MCF 10A (cell line): ENCODE results near the gene KCTD14. TPM values are rescaled to one million over a fixed set of nuclear protein-coding genes. Genes with fewer than 3 reads are reported as not detected.

Experiments used
- BruUV-seq: library from RNA; stranded (reverse); fragments of 400-500 nt; replicated peaks from 2 replicates; lab custom pipeline; 2021; lab: Mats Ljungman, UMichigan
- CTCF ChIA-PET: fragments of 300-600 bp; sonication (Branson Sonifier 250); formaldehyde crosslinking; extraction: SDS; loops from one replicate; lab custom pipeline; 2021; ENCODE audit warnings: antibody characterized with exemption, inconsistent platforms; lab: Yijun Ruan, JAX
- POLR2A ChIA-PET: fragments of 300-600, 350-650 bp; sonication (Branson Sonifier 250); formaldehyde crosslinking; extraction: SDS; loops from one replicate; lab custom pipeline; 2020; ENCODE audit warnings: antibody characterized with exemption, inconsistent platforms; lab: Yijun Ruan, JAX
- DNase-seq: peaks from one replicate; pipeline ENCODE4 v3.0.0-alpha.2; 2018; ENCODE audit not compliant: unreplicated experiment
- H3K27ac Mint-ChIP-seq: one replicate; pipeline ENCODE4 v1.8.0; 2022; ENCODE audit warnings: mild to moderate bottlenecking, low read depth, mixed read lengths; ENCODE audit not compliant: unreplicated experiment
- H3K27me3 Mint-ChIP-seq: one replicate; pipeline ENCODE4 v1.8.0; 2022; ENCODE audit warnings: mixed read lengths; ENCODE audit not compliant: insufficient read depth, unreplicated experiment
- H3K36me3 Mint-ChIP-seq: one replicate; pipeline ENCODE4 v1.8.0; 2022; ENCODE audit warnings: mild to moderate bottlenecking, moderate library complexity, mixed read lengths; ENCODE audit not compliant: insufficient read depth, unreplicated experiment
- H3K4me1 Mint-ChIP-seq: one replicate; pipeline ENCODE4 v1.8.0; 2022; ENCODE audit warnings: mixed read lengths; ENCODE audit not compliant: insufficient read depth, unreplicated experiment
- H3K4me3 Mint-ChIP-seq: one replicate; pipeline ENCODE4 v1.8.0; 2022; ENCODE audit warnings: mild to moderate bottlenecking, moderate library complexity, mixed read lengths; ENCODE audit not compliant: unreplicated experiment
- H3K9me3 Mint-ChIP-seq: one replicate; pipeline ENCODE4 v1.8.0; 2022; ENCODE audit warnings: mixed read lengths; ENCODE audit not compliant: unreplicated experiment
- CTCF ChIP-seq: fragments of 200-600 bp; IDR thresholded peaks from one replicate; pipeline ENCODE4 v1.8.0; 2022; ENCODE audit warnings: antibody characterized with exemption, mild to moderate bottlenecking; ENCODE audit not compliant: unreplicated experiment
- intact Hi-C: fragments of 100-400 bp; cut with micrococcal nuclease; formaldehyde crosslinking; loops from 2 replicates; pipeline ENCODE4 v1.14.1; 2022
- total RNA-seq: library from RNA; stranded (reverse); gene quantifications from 2 replicates; pipeline ENCODE4 v1.2.3, GENCODE V29; 2022

KCTD14 gene
- total RNA-seq, 1 experiment from 2014 or later, result 2.2 TPM

- H3K27me3 Mint-ChIP-seq, result no peaks in the 10 kb centered on the region
- H3K4me1 Mint-ChIP-seq, result peaks cover 18% of the 10 kb centered on the region
- no TSS peak for BruUV-seq
- intact Hi-C loops, result no loop called here
- CTCF ChIA-PET, result interaction anchor here (0.7 to 1.2 kb wide), 3 partner anchors 9 to 18 kb away, joined by 3 read pairs; no protein-coding TSS in a partner anchor
- peaks cover 5% of the 10 kb centered on the region for H3K36me3 Mint-ChIP-seq
- H3K4me3 Mint-ChIP-seq, result no peak overlapping the region
- no peak for DNase-seq
- H3K27ac Mint-ChIP-seq, result no peak overlapping the region
- POLR2A ChIA-PET, result no interaction called here
- no peak for TF ChIP-seq CTCF
- H3K9me3 Mint-ChIP-seq, result no peaks in the 10 kb centered on the region
These were observed 4.7 kb upstream of the KCTD14 start for GRCh38 chr11:78027759-78028158.

GRCh38 chr11:78025378-78025777 lies 2.3 kb upstream of the KCTD14 start:
- ChIA-PET CTCF (interaction anchor here (1.1 to 1.3 kb wide), 2 partner anchors 17 to 21 kb away, joined by 3 read pairs; no protein-coding TSS in a partner anchor), POLR2A (no interaction called here)
- H3K4me3 Mint-ChIP-seq, result no peak overlapping the region
- intact Hi-C loops, result no loop called here
- no TSS peak for BruUV-seq
- H3K27ac Mint-ChIP-seq, result no peak overlapping the region
- no peak for TF ChIP-seq CTCF
- peaks cover 26% of the 10 kb centered on the region for H3K4me1 Mint-ChIP-seq
- DNase-seq, result no peak
- no peaks in the 10 kb centered on the region for H3K9me3 Mint-ChIP-seq
- H3K36me3 Mint-ChIP-seq, result peaks cover 5% of the 10 kb centered on the region
- H3K27me3 Mint-ChIP-seq, result no peaks in the 10 kb centered on the region

- Mint-ChIP-seq H3K4me1 (peaks cover 27% of the 10 kb centered on the region), H3K36me3 (peaks cover 2% of the 10 kb centered on the region), H3K27ac (peak overlapping the region; percentile 60), H3K27me3 (no peaks in the 10 kb centered on the region), H3K9me3 (no peaks in the 10 kb centered on the region), H3K4me3 (peak overlapping the region; percentile 77)
- BruUV-seq, result no TSS peak
- intact Hi-C loops, result no loop called here
- no peak for DNase-seq
- ChIA-PET CTCF (interaction anchor here (0.5 kb wide), 1 partner anchor 206 kb away, joined by 5 read pairs; no protein-coding TSS in a partner anchor), POLR2A (interaction anchor here (1.4 kb wide), 1 partner anchor 28 kb away, joined by 5 read pairs; the partner anchor contains the start of gene INTS4)
- TF ChIP-seq CTCF, result no peak
These were observed 350 bp upstream of the KCTD14 start for GRCh38 chr11:78023426-78023825.

GRCh38 chr11:78021611-78022010 lies 1.5 kb downstream of the KCTD14 start:
- no peak for TF ChIP-seq CTCF
- no peaks in the 10 kb centered on the region for H3K9me3 Mint-ChIP-seq
- CTCF ChIA-PET, result interaction anchor here (0.6 to 3.0 kb wide), 5 partner anchors 13 to 1379 kb away, joined by 3 to 18 read pairs (median 5); no protein-coding TSS in a partner anchor
- H3K27ac Mint-ChIP-seq, result no peak overlapping the region
- H3K36me3 Mint-ChIP-seq, result no peaks in the 10 kb centered on the region
- POLR2A ChIA-PET, result interaction anchor here (1.0 to 1.4 kb wide), 4 partner anchors 14 to 29 kb away, joined by 3 to 4 read pairs (median 4); partner anchors contain the start of gene INTS4
- no peak for DNase-seq
- peaks cover 25% of the 10 kb centered on the region for H3K4me1 Mint-ChIP-seq
- no peak overlapping the region for H3K4me3 Mint-ChIP-seq
- intact Hi-C loops, result no loop called here
- no peaks in the 10 kb centered on the region for H3K27me3 Mint-ChIP-seq
- no TSS peak for BruUV-seq
